Uterus (tissue), 2 donors: ENCODE measurements around the gene ID2.

Experiments
- POLR2A ChIP-seq, 2 donors: fragments of 450-650 bp; IDR thresholded peaks; one replicate each; pipeline ENCODE4 v1.6.1; 2016; ENCODE audit warnings: antibody characterized with exemption in 2 of 2, mild to moderate bottlenecking in 1 of 2, moderate library complexity in 1 of 2
- TF ChIP-seq, protein P1 (sequence below), 4 experiments: fragments of 200-600 bp in 2 of 4; fragments of 450-650 bp in 2 of 4; sonication (generic) in 2 of 4; IDR thresholded peaks; one replicate each; pipeline ENCODE4 v1.5.1; 2016 to 2019; ENCODE audit warnings: antibody characterized with exemption in 4 of 4, mild to moderate bottlenecking in 2 of 4, moderate library complexity in 1 of 4

DNA sequence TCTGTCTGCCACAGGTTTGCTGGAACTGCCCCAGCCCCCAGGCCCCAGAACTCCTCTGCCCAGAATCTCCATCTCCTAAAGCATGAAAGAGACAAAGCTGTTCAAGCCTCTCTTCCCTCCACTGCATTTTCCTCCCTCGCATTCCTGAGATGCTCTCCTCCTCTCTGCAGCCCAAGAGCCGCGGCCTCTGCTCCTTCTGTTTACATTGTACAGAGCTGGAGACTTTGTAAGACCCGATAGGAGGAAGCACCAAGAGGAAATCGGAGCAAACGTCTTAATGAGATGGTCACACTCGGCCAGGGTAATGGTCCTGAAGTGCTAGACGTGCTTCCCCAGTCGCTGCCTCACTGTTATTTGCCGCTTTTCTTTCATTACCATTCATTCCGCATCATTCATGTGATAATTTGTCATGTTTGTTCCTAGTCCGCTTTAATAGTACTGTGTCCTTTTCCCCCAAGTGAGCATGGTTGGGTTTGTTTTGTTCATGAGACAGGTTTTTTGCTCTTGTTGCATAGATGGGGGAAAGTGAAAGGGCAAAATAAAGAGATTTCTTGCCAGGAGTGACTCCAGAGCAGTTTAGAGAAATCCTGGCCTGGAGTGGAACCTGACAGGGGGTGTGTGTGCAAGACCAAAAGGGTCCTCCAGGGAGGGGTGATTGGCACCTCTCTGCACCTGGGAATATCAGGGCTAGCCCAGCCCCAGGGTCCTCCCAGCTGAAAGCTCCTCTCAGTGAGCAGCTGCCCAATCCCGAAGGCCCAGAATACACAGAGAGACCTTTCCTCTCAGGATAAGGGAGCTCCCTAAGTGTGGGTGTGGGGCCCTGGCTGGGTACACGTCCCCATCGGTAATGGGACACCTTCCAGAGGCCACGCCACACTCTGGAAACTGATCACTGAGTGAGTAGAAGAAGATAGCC, 44.9 kb upstream of the ID2 start:
- TF ChIP-seq, protein P1, sequence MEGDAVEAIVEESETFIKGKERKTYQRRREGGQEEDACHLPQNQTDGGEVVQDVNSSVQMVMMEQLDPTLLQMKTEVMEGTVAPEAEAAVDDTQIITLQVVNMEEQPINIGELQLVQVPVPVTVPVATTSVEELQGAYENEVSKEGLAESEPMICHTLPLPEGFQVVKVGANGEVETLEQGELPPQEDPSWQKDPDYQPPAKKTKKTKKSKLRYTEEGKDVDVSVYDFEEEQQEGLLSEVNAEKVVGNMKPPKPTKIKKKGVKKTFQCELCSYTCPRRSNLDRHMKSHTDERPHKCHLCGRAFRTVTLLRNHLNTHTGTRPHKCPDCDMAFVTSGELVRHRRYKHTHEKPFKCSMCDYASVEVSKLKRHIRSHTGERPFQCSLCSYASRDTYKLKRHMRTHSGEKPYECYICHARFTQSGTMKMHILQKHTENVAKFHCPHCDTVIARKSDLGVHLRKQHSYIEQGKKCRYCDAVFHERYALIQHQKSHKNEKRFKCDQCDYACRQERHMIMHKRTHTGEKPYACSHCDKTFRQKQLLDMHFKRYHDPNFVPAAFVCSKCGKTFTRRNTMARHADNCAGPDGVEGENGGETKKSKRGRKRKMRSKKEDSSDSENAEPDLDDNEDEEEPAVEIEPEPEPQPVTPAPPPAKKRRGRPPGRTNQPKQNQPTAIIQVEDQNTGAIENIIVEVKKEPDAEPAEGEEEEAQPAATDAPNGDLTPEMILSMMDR (IDR thresholded peaks at IDR 0.05), result no peak
- no peak for TF ChIP-seq POLR2A (IDR thresholded peaks at IDR 0.05)
